NCI-H524 (cell line): Measurements from ENCODE around the gene PLEKHH1.

Experiments
- DNase-seq, 2 experiments: peaks; one replicate each; lab custom pipeline; 2025; lab: John Stamatoyannopoulos, UW

PLEKHH1 gene

GRCh38 chr14:67510121-67510520 lies 23.0 kb upstream of the PLEKHH1 start:
- DNase-seq, result no peak

DNA sequence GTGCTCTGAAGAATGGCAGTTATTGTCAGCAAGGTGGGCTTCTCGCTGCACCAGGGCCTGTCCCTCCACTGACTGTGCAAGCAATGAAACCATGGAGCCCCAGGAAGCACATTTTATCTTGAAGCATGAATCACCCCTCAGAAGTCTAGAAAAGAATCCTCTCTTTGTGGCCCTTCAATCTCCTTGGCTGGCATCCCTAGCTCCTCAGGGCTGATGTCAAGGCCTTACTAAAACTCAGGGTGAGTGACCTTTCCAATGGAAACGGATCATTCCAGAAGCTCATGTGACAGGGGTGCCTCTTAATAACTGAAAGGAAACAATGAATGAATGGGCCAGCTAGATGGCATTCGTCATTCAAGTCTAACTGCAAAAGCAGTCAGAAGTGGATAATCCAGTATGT lies 22.3 kb upstream of the PLEKHH1 start:
- DNase-seq, result no peak

DNA sequence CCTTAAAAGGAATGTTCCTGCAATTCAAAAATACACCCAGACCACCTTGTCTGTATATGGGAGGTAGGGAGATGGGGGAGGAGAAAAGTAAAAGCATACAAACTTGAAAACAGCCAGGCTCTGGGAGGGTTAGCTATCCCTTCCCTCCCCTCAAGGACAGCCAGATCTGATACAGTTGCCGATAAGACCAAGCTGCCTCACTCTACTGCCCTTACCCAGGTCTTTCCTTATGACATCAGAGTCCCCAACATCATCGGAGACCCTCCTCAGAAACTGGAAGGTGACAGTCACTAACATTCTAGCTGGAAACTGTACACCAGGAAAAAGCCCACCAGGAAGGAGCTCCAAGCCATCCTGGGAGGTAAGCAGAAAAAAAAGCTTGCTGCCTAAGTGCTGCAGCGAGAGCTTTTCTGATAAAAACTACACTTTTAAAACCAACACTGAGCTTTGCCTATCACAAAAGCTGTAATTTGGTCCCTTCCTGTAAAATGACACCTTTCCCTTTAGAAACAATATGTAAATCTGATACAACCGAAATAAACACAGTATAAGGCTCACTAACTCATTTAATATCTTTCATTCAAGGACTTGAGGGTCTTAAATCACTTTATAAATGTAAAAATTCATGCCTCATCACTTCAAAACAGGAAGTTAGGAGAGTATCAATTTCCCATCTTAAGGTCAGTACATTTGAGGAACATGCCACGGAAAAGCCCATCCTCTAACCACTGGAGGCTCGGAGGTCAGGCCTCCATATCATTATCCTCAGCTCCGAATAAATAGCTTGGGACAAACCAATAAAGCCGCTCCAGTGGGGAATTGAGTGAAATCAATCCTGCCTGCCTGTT lies 20.4 kb upstream of the PLEKHH1 start:
- no peak for DNase-seq

DNA sequence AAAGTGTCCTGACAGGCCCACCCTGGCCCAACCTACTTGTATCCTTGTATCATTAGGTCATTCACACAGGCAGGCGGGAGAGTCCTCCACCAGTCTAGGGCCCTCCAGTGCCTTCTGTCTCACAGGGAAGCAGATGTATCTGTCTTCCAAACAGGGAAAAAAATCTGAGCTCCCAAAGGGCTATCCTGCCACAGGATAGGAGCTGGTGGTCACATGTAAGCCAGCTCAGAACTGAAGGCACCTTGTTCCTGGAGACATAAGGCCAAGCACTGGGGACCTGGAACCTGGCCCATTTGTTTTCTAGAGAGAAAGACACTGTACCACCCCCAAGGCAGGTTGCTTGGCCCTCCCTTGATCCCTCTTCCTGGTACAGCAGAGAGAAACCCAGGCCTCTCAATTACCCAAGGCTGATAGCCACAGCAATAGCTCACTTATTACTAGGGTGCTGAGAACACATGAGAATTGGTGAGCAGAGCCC lies 19.4 kb upstream of the PLEKHH1 start:
- DNase-seq, result peak; percentile 87 to 96

- DNase-seq, result no peak
Measured at GRCh38 chr14:67514203-67514607, 18.9 kb upstream of the PLEKHH1 start.

GRCh38 chr14:67514650-67515385 lies 18.3 kb upstream of the PLEKHH1 start:
- peak; percentile 41 to 53 for DNase-seq

- peak in 1 of 2 experiments; percentile 53 for DNase-seq
Measured at GRCh38 chr14:67515386-67516079, 17.6 kb upstream of the PLEKHH1 start.

DNA sequence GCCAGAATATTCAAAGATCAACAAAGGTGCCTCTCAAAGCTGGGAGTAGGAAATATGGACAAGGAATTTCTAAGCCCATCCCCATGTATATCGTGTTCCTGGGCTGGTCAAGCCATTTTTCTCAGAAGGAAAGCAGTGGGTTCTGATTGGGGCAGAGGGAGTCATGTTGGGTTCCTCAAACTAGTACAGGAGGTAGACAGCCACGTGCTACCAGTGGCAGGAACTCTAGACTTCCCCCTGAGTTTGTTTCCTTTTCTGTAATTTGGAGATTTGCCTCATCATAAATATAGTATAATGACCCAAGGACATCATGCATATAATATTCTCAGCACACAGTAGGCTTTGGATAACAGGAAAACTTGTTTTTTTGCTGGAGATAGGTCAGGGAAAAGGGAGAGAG lies 16.4 kb upstream of the PLEKHH1 start:
- DNase-seq, result no peak

- peak; percentile 24 to 57 for DNase-seq
Measured at GRCh38 chr14:67517083-67517482, 16.0 kb upstream of the PLEKHH1 start.

GRCh38 chr14:67519406-67519805 lies 13.7 kb upstream of the PLEKHH1 start:
- no peak for DNase-seq

- no peak for DNase-seq
Measured at GRCh38 chr14:67520482-67520881, 12.6 kb upstream of the PLEKHH1 start.

GRCh38 chr14:67522270-67522669 lies 10.8 kb upstream of the PLEKHH1 start:
- no peak for DNase-seq

DNA sequence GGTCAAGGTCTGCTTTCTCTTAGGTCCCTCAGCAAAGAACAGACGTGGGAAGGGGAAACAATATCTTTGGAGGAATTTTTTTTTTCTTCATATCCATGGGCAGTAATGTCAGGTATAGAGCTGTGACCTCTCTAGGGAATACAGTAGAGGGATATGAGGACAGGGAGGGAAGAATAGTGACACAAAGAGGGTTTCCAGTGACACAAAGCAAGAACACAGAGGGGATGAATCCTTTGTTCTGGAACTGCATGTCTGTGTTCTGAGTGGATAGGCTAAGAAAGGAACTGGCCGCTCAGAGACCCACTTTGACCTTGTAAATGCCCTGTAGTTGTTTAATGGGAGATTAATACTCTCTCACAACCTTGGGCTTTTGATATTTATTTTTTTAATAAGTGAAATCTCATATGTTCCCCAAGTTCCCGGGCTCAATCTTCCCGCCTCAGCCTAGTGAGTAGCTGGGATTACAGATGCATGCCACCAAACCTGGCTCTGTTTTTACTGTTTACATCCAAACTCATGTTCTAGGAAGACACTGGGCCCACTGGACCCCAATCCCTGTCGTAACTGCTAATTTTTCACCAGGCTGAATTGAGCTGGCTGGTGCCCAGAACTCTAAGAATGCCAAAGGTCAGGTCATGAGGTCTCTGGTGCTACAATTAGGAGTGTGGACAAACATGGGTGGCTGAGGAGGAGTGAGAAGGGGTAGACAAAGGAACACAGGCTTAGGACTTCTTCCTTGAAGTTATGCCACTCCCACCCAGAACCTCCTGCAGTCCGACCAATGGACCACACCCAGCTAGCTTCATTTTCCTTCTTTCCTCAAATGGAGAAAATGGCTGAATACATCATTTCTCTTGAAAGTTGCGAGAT lies 9.1 kb upstream of the PLEKHH1 start:
- no peak for DNase-seq

DNA sequence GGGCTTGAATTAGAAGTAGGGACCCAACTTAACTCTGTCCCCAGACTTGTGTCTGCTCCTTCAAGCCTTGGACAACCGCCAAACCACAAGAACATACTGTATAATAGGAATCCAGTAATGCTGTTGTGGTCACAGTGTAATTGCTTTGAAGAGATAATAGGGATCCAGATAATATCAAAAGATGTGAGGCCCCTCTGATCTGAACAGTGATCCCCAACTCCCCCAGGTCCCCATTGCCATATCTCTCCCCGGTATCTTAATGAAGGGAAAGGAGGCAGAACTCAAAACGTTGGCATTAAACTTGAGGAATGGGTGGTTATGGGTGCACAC lies 8.5 kb upstream of the PLEKHH1 start:
- no peak for DNase-seq

GRCh38 chr14:67525389-67525788 lies 7.7 kb upstream of the PLEKHH1 start:
- no peak for DNase-seq

DNA sequence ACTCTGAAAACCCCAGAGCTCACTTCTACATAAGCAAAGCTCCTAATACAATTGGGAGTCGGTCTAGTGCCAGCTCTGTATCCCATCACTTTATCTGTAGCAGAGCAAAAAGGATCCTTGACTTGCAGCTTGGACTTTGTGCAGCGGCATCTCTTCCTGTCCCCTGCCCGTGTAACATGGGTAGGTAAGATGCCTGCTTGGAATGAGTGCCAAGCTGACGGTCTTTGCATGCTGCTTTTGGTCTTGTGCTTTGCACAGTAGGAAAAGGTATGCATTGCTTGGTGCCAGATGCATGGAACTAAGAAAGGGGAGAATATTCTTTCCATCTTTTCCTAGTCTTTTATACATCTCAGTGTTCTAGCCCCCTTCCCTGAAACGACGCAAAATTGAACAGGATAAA lies 6.9 kb upstream of the PLEKHH1 start:
- DNase-seq, result no peak

GRCh38 chr14:67526676-67527459 lies 6.2 kb upstream of the PLEKHH1 start:
- peak; percentile 84 to 85 for DNase-seq

- DNase-seq, result no peak
Measured at GRCh38 chr14:67527756-67528155, 5.3 kb upstream of the PLEKHH1 start.

- no peak for DNase-seq
Measured at GRCh38 chr14:67528276-67528675, 4.8 kb upstream of the PLEKHH1 start.

DNA sequence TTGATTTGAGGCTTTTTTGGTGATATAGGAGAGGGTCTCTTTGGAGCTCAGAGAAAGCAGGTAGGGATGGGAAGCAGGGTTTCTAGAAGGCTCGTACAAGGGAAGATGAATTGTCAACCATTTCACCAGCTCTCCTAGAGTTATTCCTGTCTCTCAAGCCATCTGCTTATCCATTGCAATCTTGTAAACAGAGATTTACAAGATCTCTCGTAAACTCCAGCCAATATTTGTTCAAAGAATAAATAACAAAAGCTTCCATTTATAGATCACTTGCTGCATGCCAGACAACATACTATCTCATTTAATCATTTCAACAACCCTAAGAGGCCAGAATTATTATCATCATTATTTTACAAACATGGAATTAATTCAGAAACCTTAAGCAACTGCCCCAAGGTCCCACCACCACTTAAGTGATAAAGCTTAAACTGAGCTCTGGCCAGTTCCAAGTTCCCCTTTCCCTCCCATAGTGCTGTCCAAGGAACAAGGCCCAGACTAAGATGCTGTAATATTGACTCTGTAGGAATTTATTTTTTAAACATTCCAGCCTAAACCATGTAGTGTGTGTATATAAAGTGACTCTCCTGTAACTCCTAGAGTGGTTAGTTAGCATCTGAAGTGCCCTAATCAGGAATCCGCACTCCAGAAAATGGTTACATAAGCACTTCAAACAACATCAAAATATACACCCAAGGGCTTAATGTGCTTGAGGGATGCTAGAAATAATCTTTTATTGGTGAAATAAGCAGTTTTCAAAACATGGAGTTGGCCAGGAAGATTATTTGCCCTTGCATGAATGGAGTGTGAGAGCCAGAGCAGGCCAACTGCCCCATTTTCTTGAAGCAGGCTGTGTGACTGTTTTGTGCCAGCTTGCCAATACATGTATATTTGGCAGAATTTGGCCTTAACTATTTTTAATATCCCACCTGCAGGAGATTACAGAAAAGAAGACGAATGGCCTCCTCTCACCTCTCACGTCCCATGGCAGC lies 2.8 kb upstream of the PLEKHH1 start:
- no peak for DNase-seq
